Hepatocyte (in vitro differentiated cells): ENCODE results near the gene PRDM16.

Experiments
- EZH2 ChIP-seq: fragments of 200-600 bp; sonication (generic); IDR thresholded peaks from 2 replicates; pipeline ENCODE4 v1.6.1; 2016; ENCODE audit warnings: antibody characterized with exemption, mild to moderate bottlenecking, borderline replicate concordance
- TF ChIP-seq, protein P1 (sequence below): fragments of 200-600 bp; sonication (generic); IDR thresholded peaks from 2 replicates; pipeline ENCODE4 v1.5.1; 2016; ENCODE audit warnings: antibody characterized with exemption, mild to moderate bottlenecking; ENCODE audit not compliant: poor library complexity

GRCh38 chr1:3442901-3443300, 373.9 kb downstream of the PRDM16 start:
- TF ChIP-seq, protein P1, sequence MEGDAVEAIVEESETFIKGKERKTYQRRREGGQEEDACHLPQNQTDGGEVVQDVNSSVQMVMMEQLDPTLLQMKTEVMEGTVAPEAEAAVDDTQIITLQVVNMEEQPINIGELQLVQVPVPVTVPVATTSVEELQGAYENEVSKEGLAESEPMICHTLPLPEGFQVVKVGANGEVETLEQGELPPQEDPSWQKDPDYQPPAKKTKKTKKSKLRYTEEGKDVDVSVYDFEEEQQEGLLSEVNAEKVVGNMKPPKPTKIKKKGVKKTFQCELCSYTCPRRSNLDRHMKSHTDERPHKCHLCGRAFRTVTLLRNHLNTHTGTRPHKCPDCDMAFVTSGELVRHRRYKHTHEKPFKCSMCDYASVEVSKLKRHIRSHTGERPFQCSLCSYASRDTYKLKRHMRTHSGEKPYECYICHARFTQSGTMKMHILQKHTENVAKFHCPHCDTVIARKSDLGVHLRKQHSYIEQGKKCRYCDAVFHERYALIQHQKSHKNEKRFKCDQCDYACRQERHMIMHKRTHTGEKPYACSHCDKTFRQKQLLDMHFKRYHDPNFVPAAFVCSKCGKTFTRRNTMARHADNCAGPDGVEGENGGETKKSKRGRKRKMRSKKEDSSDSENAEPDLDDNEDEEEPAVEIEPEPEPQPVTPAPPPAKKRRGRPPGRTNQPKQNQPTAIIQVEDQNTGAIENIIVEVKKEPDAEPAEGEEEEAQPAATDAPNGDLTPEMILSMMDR: no peak
- no peak for TF ChIP-seq EZH2
